MM.1S (cell line): ENCODE results near the gene ATP2B2.

ENCODE experiments used
- DNase-seq: peaks from one replicate; pipeline ENCODE4 v3.0.0-alpha.2; 2015
- H2AFZ ChIP-seq: fragments of 300-600 bp; sonication (generic); 2 replicates; pipeline ENCODE4 v1.6.0; 2016; ENCODE audit warnings: antibody characterized with exemption, low read length
- H3F3A ChIP-seq: fragments of 300-600 bp; sonication (generic); 2 replicates; pipeline ENCODE4 v1.6.1; 2016; ENCODE audit warnings: mild to moderate bottlenecking, antibody characterized with exemption, low read length, moderate library complexity, mixed read lengths; ENCODE audit not compliant: insufficient read depth
- H3K27ac ChIP-seq: fragments of 300-600 bp; sonication (generic); 2 replicates; pipeline ENCODE4 v1.5.1; 2016; ENCODE audit warnings: mild to moderate bottlenecking, low read length
- H3K27me3 ChIP-seq: fragments of 300-600 bp; sonication (generic); replicated peaks from 2 replicates; pipeline ENCODE4 v1.6.0; 2016; ENCODE audit warnings: low read length; ENCODE audit not compliant: insufficient read depth
- H3K36me3 ChIP-seq: fragments of 300-600 bp; sonication (generic); replicated peaks from 2 replicates; pipeline ENCODE4 v1.6.1; 2016; ENCODE audit warnings: mild to moderate bottlenecking, low read length, mixed read lengths; ENCODE audit not compliant: insufficient read depth
- H3K4me1 ChIP-seq: fragments of 300-600 bp; sonication (generic); 2 replicates; pipeline ENCODE4 v1.6.1; 2016; ENCODE audit warnings: low read length, mixed read lengths
- H3K4me2 ChIP-seq: fragments of 300-600 bp; sonication (generic); 2 replicates; pipeline ENCODE4 v1.6.0; 2016; ENCODE audit warnings: low read depth, low read length
- H3K4me3 ChIP-seq: fragments of 300-600 bp; sonication (generic); 2 replicates; pipeline ENCODE4 v1.5.1; 2016; ENCODE audit warnings: low read length, mixed read lengths
- H3K79me2 ChIP-seq: fragments of 300-600 bp; sonication (generic); 2 replicates; pipeline ENCODE4 v1.6.1; 2016; ENCODE audit warnings: mixed run types, low read length, mixed read lengths
- H3K9ac ChIP-seq: fragments of 300-600 bp; sonication (generic); 2 replicates; pipeline ENCODE4 v1.6.1; 2016; ENCODE audit warnings: low read length, mixed read lengths
- H3K9me2 ChIP-seq: fragments of 300-600 bp; sonication (generic); replicated peaks from 2 replicates; pipeline ENCODE4 v1.6.1; 2016; ENCODE audit warnings: mild to moderate bottlenecking, low read length, mixed read lengths; ENCODE audit not compliant: insufficient read depth
- H3K9me3 ChIP-seq: fragments of 300-600 bp; sonication (generic); replicated peaks from 2 replicates; pipeline ENCODE4 v1.6.1; 2016; ENCODE audit warnings: mild to moderate bottlenecking, low read length, mixed read lengths; ENCODE audit not compliant: insufficient read depth
- H4K20me1 ChIP-seq: fragments of 300-600 bp; sonication (generic); 2 replicates; pipeline ENCODE4 v1.6.1; 2016; ENCODE audit warnings: mild to moderate bottlenecking, low read length, moderate library complexity, mixed read lengths; ENCODE audit not compliant: insufficient read depth
- EZH2 ChIP-seq: fragments of 300-600 bp; sonication (generic); optimal IDR thresholded peaks from 2 replicates; pipeline ENCODE3; 2017; ENCODE audit warnings: low read depth, mild to moderate bottlenecking, antibody characterized with exemption, low read length, mixed read lengths
- EZH2phosphoT487 ChIP-seq: fragments of 300-600 bp; sonication (generic); IDR thresholded peaks from 2 replicates; pipeline ENCODE4 v1.6.1; 2018; ENCODE audit warnings: antibody characterized with exemption, low read length
- TF ChIP-seq, protein P1 (sequence below): fragments of 300-600 bp; sonication (generic); IDR thresholded peaks from 2 replicates; pipeline ENCODE4 v1.5.1; 2016; ENCODE audit warnings: antibody characterized with exemption, low read length, mixed read lengths

ATP2B2 gene

DNA sequence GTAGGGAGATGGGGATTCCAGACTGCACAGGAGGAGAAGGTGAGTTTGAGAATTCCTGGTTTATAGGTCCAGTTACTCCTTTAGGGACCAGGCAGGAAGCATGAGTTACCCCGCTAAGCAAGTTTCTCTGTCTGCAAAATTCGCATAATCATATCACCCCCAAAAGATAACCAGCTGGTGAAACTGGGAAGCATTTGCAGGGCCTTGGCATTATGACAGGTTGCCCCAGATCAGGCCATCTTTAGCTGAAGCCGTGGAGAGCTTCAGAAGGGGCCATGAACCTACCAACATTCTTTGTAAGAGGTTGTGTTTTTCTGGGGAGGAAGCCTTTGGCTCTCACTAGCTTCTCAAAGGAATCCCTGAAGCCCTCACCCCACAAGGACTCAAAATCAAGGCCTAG, 29.4 kb downstream of the ATP2B2 start:
- Histone ChIP-seq H3K9me3 (no peaks in the 10 kb centered on the region), H3K9me2 (no peaks in the 10 kb centered on the region), H4K20me1 (no peaks in the 10 kb centered on the region), H3K36me3 (no peaks in the 10 kb centered on the region), H3K79me2 (no peaks in the 10 kb centered on the region), H3K4me2 (no peak overlapping the region), H3K4me1 (no peaks in the 10 kb centered on the region; the same call in 1 of the 2 replicates), H3K4me3 (no peak overlapping the region), H3F3A (no peaks in the 10 kb centered on the region), H3K27me3 (peaks cover 2% of the 10 kb centered on the region; the same call in 1 of the 2 replicates), H3K27ac (no peak overlapping the region), H2AFZ (no peak overlapping the region), H3K9ac (no peak overlapping the region)
- no peak for DNase-seq
- TF ChIP-seq, protein P1, sequence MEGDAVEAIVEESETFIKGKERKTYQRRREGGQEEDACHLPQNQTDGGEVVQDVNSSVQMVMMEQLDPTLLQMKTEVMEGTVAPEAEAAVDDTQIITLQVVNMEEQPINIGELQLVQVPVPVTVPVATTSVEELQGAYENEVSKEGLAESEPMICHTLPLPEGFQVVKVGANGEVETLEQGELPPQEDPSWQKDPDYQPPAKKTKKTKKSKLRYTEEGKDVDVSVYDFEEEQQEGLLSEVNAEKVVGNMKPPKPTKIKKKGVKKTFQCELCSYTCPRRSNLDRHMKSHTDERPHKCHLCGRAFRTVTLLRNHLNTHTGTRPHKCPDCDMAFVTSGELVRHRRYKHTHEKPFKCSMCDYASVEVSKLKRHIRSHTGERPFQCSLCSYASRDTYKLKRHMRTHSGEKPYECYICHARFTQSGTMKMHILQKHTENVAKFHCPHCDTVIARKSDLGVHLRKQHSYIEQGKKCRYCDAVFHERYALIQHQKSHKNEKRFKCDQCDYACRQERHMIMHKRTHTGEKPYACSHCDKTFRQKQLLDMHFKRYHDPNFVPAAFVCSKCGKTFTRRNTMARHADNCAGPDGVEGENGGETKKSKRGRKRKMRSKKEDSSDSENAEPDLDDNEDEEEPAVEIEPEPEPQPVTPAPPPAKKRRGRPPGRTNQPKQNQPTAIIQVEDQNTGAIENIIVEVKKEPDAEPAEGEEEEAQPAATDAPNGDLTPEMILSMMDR: no peak
- TF ChIP-seq EZH2phosphoT487: no peak
- no peak for TF ChIP-seq EZH2

DNA sequence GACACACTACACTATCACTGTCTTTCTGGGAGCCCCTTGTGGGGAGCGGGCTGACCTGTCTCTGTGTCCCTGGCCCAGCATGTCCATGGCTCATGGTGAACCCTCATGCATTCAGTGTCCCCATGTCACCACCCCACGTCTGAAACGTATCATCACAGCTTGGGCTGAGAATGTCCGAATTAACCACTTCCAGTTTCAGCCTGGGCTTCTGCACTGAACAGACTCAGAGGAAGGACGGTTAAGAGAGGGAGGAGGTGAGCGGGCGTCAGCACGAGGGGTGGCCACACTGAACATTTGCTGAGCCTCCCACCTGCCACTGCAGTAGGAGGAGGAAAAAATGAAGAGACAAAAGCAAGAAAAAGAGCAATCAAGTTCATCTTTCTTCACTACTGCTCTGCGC, 30.5 kb downstream of the ATP2B2 start:
- Histone ChIP-seq H3F3A (no peaks in the 10 kb centered on the region), H3K4me2 (peak overlapping the region; percentile 8; the same call in 1 of the 2 replicates), H3K27me3 (peaks cover 4% of the 10 kb centered on the region; the same call in 1 of the 2 replicates)

DNA sequence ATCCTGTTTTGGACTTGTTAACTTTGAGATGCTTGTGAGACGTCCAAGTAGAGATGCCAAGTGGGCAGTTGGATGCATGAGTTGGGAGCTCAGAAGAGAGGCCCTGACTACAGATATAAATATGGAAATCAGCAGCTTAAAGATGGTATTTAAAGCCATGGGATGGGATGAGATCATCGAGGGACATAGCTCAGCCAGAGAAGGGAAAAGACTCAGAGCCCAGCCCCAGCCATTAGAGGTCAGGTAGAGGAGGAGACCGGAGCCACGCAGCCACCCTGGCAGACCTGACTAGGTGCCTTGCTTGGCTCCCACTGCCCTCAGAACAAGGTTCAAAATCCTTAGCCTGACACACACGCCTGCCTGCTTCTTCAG, 31.1 kb downstream of the ATP2B2 start:
- Histone ChIP-seq H3F3A (no peaks in the 10 kb centered on the region), H3K27me3 (peaks cover 4% of the 10 kb centered on the region; the same call in 1 of the 2 replicates), H3K4me1 (no peaks in the 10 kb centered on the region; the same call in 1 of the 2 replicates), H4K20me1 (no peaks in the 10 kb centered on the region), H3K9me3 (no peaks in the 10 kb centered on the region), H2AFZ (no peak overlapping the region), H3K4me2 (peak overlapping the region; percentile 8; the same call in 1 of the 2 replicates), H3K4me3 (no peak overlapping the region), H3K9me2 (no peaks in the 10 kb centered on the region), H3K36me3 (no peaks in the 10 kb centered on the region), H3K27ac (no peak overlapping the region), H3K79me2 (no peaks in the 10 kb centered on the region), H3K9ac (no peak overlapping the region)
- no peak for DNase-seq
- no peak for TF ChIP-seq EZH2
- TF ChIP-seq, protein P1: no peak
- no peak for TF ChIP-seq EZH2phosphoT487

More for the DNA sequence above, 30.5 kb downstream of the ATP2B2 start:
- H3K4me3 ChIP-seq: no peak overlapping the region
- no peak overlapping the region for H2AFZ ChIP-seq
- H3K9me2 ChIP-seq: no peaks in the 10 kb centered on the region
- H3K27ac ChIP-seq: no peak overlapping the region
- TF ChIP-seq EZH2phosphoT487: no peak
- TF ChIP-seq, protein P1: peak; percentile 42
- no peak overlapping the region for H3K9ac ChIP-seq
- H3K79me2 ChIP-seq: no peaks in the 10 kb centered on the region
- no peaks in the 10 kb centered on the region for H3K9me3 ChIP-seq
- H4K20me1 ChIP-seq: no peaks in the 10 kb centered on the region
- no peaks in the 10 kb centered on the region for H3K36me3 ChIP-seq
- H3K4me1 ChIP-seq: no peaks in the 10 kb centered on the region; the same call in 1 of the 2 replicates
- peak; percentile 53 for DNase-seq
